ENCODE measurements around the gene ACVRL1. TPM values are rescaled to one million over a fixed set of nuclear protein-coding genes. Genes with fewer than 3 reads are reported as not detected.
A peak's percentile ranks its signal among the peaks of the same experiment; 100 is the strongest.

The ACVRL1 gene
- total and polyA plus RNA-seq, 8 donors = 74.2 to 173 (median 95.8) TPM

- peaks cover 0 to 24% of the 10 kb centered on the region in 2 donors for H3K36me3 ChIP-seq
- intact Hi-C loops (cut with DNase I) = no loop called here
- ATAC-seq = no peak
- no peak overlapping the region for H3K4me3 ChIP-seq
- H3K27me3 ChIP-seq = no peaks in the 10 kb centered on the region
- no peaks in the 10 kb centered on the region for H3K9me3 ChIP-seq
- TF ChIP-seq, protein P1, sequence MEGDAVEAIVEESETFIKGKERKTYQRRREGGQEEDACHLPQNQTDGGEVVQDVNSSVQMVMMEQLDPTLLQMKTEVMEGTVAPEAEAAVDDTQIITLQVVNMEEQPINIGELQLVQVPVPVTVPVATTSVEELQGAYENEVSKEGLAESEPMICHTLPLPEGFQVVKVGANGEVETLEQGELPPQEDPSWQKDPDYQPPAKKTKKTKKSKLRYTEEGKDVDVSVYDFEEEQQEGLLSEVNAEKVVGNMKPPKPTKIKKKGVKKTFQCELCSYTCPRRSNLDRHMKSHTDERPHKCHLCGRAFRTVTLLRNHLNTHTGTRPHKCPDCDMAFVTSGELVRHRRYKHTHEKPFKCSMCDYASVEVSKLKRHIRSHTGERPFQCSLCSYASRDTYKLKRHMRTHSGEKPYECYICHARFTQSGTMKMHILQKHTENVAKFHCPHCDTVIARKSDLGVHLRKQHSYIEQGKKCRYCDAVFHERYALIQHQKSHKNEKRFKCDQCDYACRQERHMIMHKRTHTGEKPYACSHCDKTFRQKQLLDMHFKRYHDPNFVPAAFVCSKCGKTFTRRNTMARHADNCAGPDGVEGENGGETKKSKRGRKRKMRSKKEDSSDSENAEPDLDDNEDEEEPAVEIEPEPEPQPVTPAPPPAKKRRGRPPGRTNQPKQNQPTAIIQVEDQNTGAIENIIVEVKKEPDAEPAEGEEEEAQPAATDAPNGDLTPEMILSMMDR (IDR thresholded peaks at IDR 0.05) = no peak
- peak overlapping the region; percentile 57 to 77 for H3K27ac ChIP-seq
- DNase-seq = no peak
- H3K4me1 ChIP-seq = peaks cover 14 to 48% of the 10 kb centered on the region in 2 donors
Measured at GRCh38 chr12:51922146-51922545, 14.8 kb downstream of the ACVRL1 start.

DNA sequence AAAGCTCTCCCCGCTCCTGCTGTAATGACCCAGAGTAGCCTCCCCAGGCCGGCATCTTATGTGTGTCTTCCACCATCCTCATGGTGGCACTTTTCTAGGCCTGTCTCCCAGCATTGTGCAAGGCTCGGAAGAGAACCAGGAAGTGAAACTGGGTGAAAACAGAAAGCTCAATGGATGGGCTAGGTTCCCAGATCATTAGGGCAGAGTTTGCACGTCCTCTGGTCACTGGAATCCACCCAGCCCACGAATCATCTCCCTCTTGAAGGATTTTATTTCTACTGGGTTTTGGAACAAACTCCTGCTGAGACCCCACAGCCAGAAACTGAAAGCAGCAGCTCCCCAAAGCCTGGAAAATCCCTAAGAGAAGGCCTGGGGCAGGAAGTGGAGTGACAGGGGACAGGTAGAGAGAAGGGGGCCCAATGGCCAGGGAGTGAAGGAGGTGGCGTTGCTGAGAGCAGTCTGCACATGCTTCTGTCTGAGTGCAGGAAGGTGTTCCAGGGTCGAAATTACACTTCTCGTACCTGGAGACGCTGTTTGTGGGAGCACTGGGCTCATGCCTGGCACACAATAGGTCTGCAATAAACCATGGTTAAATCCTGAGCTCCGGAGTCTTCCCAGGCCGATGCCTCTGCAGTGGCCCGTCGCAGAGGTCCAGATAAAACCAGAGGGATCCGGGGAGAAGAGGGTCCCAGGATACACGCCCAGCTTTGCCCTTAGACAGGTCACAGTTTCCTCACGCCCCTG lies 15.6 kb downstream of the ACVRL1 start:
- DNase-seq (peak in 2 of 4 donors; percentile 64 to 66), ATAC-seq (peak; percentile 74)
- peaks cover 14 to 42% of the 10 kb centered on the region in 2 donors for H3K4me1 ChIP-seq
- no peaks in the 10 kb centered on the region for H3K27me3 ChIP-seq
- H3K27ac ChIP-seq = peak overlapping the region; percentile 57 to 77
- H3K36me3 ChIP-seq = peaks cover 0 to 24% of the 10 kb centered on the region in 2 donors
- no peak overlapping the region for H3K4me3 ChIP-seq
- no peaks in the 10 kb centered on the region for H3K9me3 ChIP-seq
- intact Hi-C loops (cut with DNase I) = no loop called here
- TF ChIP-seq, protein P1 (IDR thresholded peaks at IDR 0.05) = no peak

DNA sequence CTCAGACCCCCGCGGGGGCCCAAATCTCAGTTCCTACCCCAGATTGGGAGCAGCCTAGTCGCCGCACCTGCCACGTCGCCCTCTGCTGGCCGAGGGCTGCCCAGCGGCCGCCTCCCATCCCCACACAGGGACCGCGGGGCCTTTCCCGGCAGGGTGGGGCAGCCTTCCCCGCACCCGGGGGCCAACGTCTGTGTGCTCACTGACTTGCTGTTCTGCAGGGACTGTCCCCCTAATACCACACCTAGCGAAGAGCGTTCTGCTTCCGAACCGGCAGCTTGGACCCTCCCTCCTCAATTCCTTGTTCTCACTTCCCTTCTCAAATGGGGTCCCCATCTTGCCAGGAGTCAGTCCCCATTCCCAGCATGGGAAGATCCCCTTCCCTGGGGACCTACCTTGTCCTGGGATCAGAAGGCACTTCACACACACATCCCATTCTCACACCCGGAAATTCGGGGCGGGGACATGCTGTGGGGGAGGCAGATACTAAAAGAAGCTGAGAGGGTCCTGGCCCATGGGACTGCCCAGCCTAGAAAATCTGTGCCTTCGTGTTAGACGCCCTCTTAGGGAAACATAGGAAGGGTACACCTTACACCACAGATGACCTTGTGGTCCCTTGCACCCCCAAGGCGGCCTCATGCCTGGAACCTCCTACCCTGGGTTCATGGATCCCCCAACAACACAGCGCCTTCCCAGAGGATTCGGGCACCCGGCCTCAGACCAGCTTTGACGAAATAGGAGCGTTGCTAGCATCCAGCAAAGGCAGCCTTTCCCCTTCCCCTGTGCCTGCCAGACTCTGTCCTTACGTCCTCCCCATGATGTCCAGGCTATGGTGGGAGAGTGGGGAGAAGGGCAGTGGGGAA lies 16.4 kb downstream of the ACVRL1 start:
- ATAC-seq = peak; percentile 78
- H3K27ac ChIP-seq = peak overlapping the region; percentile 57 to 77
- no peak overlapping the region for H3K4me3 ChIP-seq
- peaks cover 0 to 22% of the 10 kb centered on the region in 2 donors for H3K36me3 ChIP-seq
- H3K27me3 ChIP-seq = no peaks in the 10 kb centered on the region
- intact Hi-C loops (cut with DNase I) = no loop called here
- no peaks in the 10 kb centered on the region for H3K9me3 ChIP-seq
- peaks cover 14 to 42% of the 10 kb centered on the region in 2 donors for H3K4me1 ChIP-seq
- peak in 2 of 4 donors; percentile 67 to 94 for DNase-seq
- TF ChIP-seq, protein P1 (IDR thresholded peaks at IDR 0.05) = peak; percentile 86 to 95

GRCh38 chr12:51924551-51925319 lies 17.4 kb downstream of the ACVRL1 start:
- Histone ChIP-seq H3K4me1 (peaks cover 14 to 42% of the 10 kb centered on the region in 2 donors), H3K27ac (peak overlapping the region; percentile 33 to 77), H3K27me3 (no peaks in the 10 kb centered on the region)

More at GRCh38 chr12:51924551-51925319, 17.4 kb downstream of the ACVRL1 start:
- peaks cover 0 to 14% of the 10 kb centered on the region in 2 donors for H3K36me3 ChIP-seq
- intact Hi-C loops (cut with DNase I) = no loop called here
- TF ChIP-seq, protein P1 (IDR thresholded peaks at IDR 0.05) = no peak
- no peaks in the 10 kb centered on the region for H3K9me3 ChIP-seq
- no peak overlapping the region for H3K4me3 ChIP-seq
- no peak for DNase-seq
- no peak for ATAC-seq
